ENCODE results near the gene MYPOP.

MYPOP gene

DNA sequence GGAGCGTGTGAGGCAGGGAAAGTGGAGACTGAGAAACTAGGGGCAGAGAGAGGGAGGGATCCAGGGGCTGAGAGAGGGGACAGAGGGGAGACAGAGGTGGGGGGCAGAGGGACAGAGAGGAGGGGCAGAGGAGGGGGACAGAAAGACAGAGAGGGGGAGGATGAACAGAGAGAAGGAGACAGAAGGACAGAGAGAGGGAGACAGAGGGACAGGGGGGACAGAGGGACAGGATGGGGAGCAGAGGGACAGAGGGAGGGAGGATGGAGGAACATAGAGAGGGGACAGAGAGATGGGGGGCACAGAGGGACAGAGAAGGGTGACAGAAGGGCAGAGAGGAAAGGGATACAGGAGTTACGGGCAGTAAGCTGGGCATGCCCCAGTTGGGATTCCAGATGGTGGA lies 26.8 kb upstream of the MYPOP start:
- H3K27ac ChIP-seq (ENCODE audit: low read length): no peak overlapping the region
- no peaks in the 10 kb centered on the region for H4K20me1 ChIP-seq (ENCODE audit: insufficient read depth, low read length)
- no peaks in the 10 kb centered on the region for H3K27me3 ChIP-seq (ENCODE audit: insufficient read depth, low read length, poor library complexity)
- H3K4me1 ChIP-seq (ENCODE audit: insufficient read depth, low read length): peaks cover 23% of the 10 kb centered on the region
- H3K36me3 ChIP-seq (ENCODE audit: insufficient read depth, low read length): no peaks in the 10 kb centered on the region
- ATAC-seq (ENCODE audit: insufficient read depth, low read depth) (no peak), DNase-seq (no peak)
- no peaks in the 10 kb centered on the region for H3K9me3 ChIP-seq (ENCODE audit: insufficient read depth, low read length, severe bottlenecking)
- H3K9ac ChIP-seq (ENCODE audit: low read depth, low read length): peak overlapping the region; percentile 17; the same call in 1 of the 2 replicates
- no peak overlapping the region; the same call in 1 of the 2 replicates for H2AFZ ChIP-seq (ENCODE audit: low read depth, low read length)
- TF ChIP-seq EZH2 (IDR thresholded peaks at IDR 0.05; ENCODE audit: borderline replicate concordance, low read depth, low read length, severe bottlenecking): no peak
- TF ChIP-seq, protein P1, sequence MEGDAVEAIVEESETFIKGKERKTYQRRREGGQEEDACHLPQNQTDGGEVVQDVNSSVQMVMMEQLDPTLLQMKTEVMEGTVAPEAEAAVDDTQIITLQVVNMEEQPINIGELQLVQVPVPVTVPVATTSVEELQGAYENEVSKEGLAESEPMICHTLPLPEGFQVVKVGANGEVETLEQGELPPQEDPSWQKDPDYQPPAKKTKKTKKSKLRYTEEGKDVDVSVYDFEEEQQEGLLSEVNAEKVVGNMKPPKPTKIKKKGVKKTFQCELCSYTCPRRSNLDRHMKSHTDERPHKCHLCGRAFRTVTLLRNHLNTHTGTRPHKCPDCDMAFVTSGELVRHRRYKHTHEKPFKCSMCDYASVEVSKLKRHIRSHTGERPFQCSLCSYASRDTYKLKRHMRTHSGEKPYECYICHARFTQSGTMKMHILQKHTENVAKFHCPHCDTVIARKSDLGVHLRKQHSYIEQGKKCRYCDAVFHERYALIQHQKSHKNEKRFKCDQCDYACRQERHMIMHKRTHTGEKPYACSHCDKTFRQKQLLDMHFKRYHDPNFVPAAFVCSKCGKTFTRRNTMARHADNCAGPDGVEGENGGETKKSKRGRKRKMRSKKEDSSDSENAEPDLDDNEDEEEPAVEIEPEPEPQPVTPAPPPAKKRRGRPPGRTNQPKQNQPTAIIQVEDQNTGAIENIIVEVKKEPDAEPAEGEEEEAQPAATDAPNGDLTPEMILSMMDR (IDR thresholded peaks at IDR 0.05; ENCODE audit: borderline replicate concordance, extremely low read depth, low read length, poor library complexity, severe bottlenecking): no peak
- no peaks in the 10 kb centered on the region for H3K79me2 ChIP-seq (ENCODE audit: insufficient read depth, low read length)
- no peak overlapping the region for H3K4me2 ChIP-seq (ENCODE audit: insufficient read depth, low read length)
- no peak overlapping the region for H3K4me3 ChIP-seq (ENCODE audit: low read depth in 1 of 2, low read length in 2 of 2)

DNA sequence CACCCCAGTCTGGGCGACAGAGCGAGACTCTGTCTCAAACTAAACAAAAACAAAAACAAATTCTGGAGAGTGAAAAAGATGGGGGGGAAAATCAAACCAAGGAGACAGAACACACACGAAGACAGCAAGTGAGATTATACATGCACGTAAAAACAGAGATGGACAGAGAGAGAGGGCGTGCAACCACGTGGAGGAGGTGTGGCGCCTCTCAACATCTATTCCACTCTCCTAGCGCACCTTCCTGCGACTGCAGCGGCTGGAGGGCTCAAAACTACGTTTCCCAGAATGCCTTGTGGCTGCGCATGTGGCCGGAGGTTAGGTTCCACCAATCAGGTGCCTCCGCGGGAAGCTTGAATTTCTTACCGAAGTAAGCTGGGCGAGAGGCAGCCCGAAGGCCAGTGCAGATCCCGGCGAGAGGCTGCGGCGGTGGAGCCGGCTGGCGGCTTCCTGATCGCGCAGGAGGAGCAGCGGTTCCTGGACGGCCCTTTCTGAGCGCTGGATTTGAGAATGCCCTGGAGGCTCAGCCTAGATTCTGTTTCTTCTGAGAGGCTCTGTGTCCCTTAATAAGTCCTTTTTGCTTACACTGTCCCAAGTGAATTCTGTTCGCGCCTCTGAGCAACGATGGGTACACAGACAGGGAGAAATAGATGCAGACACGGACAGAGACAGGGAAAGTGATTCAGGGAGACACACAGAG lies 25.3 kb upstream of the MYPOP start:
- H3K9me3 ChIP-seq (ENCODE audit: insufficient read depth, low read length, severe bottlenecking): no peaks in the 10 kb centered on the region
- peak; percentile 94 for DNase-seq
- peak overlapping the region; percentile 72 for H3K4me2 ChIP-seq (ENCODE audit: insufficient read depth, low read length)
- peak overlapping the region; percentile 85 for H2AFZ ChIP-seq (ENCODE audit: low read depth, low read length)
- TF ChIP-seq EZH2 (IDR thresholded peaks at IDR 0.05; ENCODE audit: borderline replicate concordance, low read depth, low read length, severe bottlenecking): no peak
- TF ChIP-seq, protein P1 (IDR thresholded peaks at IDR 0.05; ENCODE audit: borderline replicate concordance, extremely low read depth, low read length, poor library complexity, severe bottlenecking): peak; percentile 50
- no peaks in the 10 kb centered on the region for H3K79me2 ChIP-seq (ENCODE audit: insufficient read depth, low read length)
- peaks cover 23% of the 10 kb centered on the region for H3K4me1 ChIP-seq (ENCODE audit: insufficient read depth, low read length)
- H3K9ac ChIP-seq (ENCODE audit: low read depth, low read length): peak overlapping the region; percentile 84
- H3K27me3 ChIP-seq (ENCODE audit: insufficient read depth, low read length, poor library complexity): no peaks in the 10 kb centered on the region
- peak; percentile 98 for ATAC-seq (ENCODE audit: insufficient read depth, low read depth)
- H3K4me3 ChIP-seq (ENCODE audit: low read depth in 1 of 2, low read length in 2 of 2): peak overlapping the region; percentile 51 to 57; a peak in 3 of 4 replicates
- H3K27ac ChIP-seq (ENCODE audit: low read length): peak overlapping the region; percentile 87
- no peaks in the 10 kb centered on the region for H3K36me3 ChIP-seq (ENCODE audit: insufficient read depth, low read length)
- H4K20me1 ChIP-seq (ENCODE audit: insufficient read depth, low read length): no peaks in the 10 kb centered on the region

DNA sequence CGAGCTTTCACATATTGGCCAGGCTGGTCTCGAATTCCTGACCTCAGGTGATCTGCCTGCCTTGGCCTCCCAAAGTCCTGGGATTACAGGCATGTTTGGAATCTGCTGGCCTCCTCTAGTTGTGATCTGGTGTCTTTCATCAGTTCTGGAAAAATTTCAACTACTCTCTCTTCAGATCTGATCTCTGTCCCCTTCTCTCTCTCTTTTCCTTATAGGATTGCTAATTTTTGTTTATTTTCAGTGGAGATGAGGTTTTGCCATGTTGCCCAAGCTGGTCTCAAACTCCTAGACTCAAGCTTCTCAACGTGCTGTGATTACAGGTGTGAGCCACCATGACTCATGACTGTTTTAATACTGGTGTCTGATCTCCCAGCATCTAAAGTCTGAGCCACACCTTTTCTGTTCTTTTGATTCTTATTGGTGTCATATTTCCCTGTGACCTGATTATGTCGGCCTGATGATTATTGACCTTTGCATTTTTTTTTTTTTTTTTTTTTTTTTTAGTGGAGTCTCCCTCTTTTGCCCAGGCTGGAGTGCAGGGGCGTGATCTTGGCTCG lies 22.6 kb upstream of the MYPOP start:
- H3K9ac ChIP-seq (ENCODE audit: low read depth, low read length): no peak overlapping the region
- DNase-seq: no peak
- H3K36me3 ChIP-seq (ENCODE audit: insufficient read depth, low read length): no peaks in the 10 kb centered on the region
- no peaks in the 10 kb centered on the region for H3K79me2 ChIP-seq (ENCODE audit: insufficient read depth, low read length)
- ATAC-seq (ENCODE audit: insufficient read depth, low read depth): no peak
- no peak overlapping the region for H3K4me3 ChIP-seq (ENCODE audit: low read depth in 1 of 2, low read length in 2 of 2)
- H3K27me3 ChIP-seq (ENCODE audit: insufficient read depth, low read length, poor library complexity): no peaks in the 10 kb centered on the region
- no peak overlapping the region for H3K4me2 ChIP-seq (ENCODE audit: insufficient read depth, low read length)
- H3K4me1 ChIP-seq (ENCODE audit: insufficient read depth, low read length): peaks cover 23% of the 10 kb centered on the region
- no peak for TF ChIP-seq EZH2 (IDR thresholded peaks at IDR 0.05; ENCODE audit: borderline replicate concordance, low read depth, low read length, severe bottlenecking)
- TF ChIP-seq, protein P1 (IDR thresholded peaks at IDR 0.05; ENCODE audit: borderline replicate concordance, extremely low read depth, low read length, poor library complexity, severe bottlenecking): no peak
- H3K27ac ChIP-seq (ENCODE audit: low read length): no peak overlapping the region
- H3K9me3 ChIP-seq (ENCODE audit: insufficient read depth, low read length, severe bottlenecking): no peaks in the 10 kb centered on the region
- no peak overlapping the region for H2AFZ ChIP-seq (ENCODE audit: low read depth, low read length)
- no peaks in the 10 kb centered on the region for H4K20me1 ChIP-seq (ENCODE audit: insufficient read depth, low read length)

Measured in DND-41 (cell line).